Kidney epithelial cell (primary cell): ENCODE results near the gene SLC6A7. TPM values are rescaled to one million over a fixed set of nuclear protein-coding genes. Genes with fewer than 3 reads are reported as not detected.

Source experiments
- DNase-seq: peaks from one replicate; pipeline ENCODE4 v3.0.0-alpha.2; 2010; ENCODE audit warnings: low read depth
- H3K27me3 ChIP-seq: 2 replicates; pipeline ENCODE4 v1.6.0; 2011; ENCODE audit warnings: low read length; ENCODE audit not compliant: control insufficient read depth, insufficient read depth
- H3K36me3 ChIP-seq: 2 replicates; pipeline ENCODE4 v1.5.1; 2011; ENCODE audit warnings: low read length; ENCODE audit not compliant: control insufficient read depth, insufficient read depth
- H3K4me3 ChIP-seq: 2 replicates; pipeline ENCODE4 v1.5.1; 2011; ENCODE audit warnings: low read depth, mild to moderate bottlenecking, control low read depth, low read length
- total RNA-seq: library from RNA; depleted of rRNA; stranded (reverse); fragments of >200 nt; gene quantifications from 2 replicates; pipeline ENCODE4 v1.2.3, GENCODE V29; 2015
- TF ChIP-seq, protein P1 (sequence below): IDR thresholded peaks from 2 replicates; pipeline ENCODE4 v1.5.1; 2011; ENCODE audit warnings: mild to moderate bottlenecking, moderate library complexity, low read length, control low read depth, inconsistent platforms; ENCODE audit not compliant: insufficient read depth, poor library complexity, severe bottlenecking

SLC6A7 gene
- total RNA-seq, 1 donor from 2014 or later: not detected

DNA sequence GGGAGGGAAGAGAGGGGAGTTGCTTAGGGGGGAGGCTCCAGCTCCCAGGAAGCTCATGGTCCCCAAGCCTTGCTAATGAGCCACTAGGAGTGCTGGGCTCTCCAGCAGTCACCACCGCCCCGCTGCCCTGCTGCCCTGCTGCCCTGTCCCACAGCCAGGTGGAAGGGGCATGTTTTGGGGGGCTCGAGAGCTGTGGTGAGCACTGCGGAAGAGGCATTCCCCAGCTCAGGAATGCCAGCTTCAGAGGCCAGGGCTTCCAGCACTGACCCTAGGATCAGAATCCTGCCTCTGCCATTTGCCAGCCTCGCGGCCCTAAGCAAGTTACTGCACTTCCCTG lies 16.9 kb downstream of the SLC6A7 start:
- no peaks in the 10 kb centered on the region for H3K27me3 ChIP-seq

DNA sequence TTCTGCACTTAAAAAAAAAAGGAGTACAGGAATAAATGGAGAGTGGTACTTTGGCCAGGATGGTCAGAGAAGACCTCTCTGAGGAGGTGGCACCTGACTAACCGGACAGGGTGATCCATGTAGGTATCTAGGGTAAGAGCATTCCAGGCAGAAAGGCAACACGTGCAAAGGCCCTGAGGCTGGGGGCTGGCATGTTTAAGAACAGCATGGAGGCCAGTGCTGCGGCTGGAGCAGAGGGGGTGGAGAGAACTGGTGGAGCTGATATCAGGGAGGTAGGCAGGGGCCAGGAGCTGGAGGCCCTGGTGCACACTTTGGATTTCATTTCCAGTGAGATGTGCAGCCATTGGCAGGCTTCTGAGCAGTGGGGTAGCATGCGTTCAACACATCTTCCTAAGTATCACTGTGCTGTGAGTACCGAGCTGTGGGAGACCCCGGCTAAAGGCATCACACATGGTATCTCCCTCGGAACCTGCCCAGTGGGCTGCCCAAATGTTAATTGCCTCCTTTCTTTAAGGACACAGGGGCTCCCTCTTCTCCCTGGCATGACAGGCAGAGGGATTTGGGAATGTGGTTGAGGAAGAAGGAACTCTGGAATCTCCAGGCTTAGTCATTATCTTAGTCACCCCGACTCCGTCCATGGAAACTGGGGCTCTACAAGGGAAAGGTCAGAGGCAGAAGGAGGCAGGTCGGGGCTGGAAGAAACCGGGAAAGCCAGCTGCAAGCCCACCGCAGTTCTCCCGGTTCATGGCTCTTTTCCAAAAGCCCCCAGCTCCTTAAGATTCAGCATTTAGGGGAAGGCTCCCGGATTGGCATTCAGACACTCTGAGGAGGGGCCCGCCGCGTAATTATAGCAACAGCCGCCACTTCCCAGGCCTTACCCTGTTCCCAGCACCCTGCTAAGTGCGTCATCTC lies 18.6 kb downstream of the SLC6A7 start:
- no peaks in the 10 kb centered on the region for H3K36me3 ChIP-seq
- TF ChIP-seq, protein P1, sequence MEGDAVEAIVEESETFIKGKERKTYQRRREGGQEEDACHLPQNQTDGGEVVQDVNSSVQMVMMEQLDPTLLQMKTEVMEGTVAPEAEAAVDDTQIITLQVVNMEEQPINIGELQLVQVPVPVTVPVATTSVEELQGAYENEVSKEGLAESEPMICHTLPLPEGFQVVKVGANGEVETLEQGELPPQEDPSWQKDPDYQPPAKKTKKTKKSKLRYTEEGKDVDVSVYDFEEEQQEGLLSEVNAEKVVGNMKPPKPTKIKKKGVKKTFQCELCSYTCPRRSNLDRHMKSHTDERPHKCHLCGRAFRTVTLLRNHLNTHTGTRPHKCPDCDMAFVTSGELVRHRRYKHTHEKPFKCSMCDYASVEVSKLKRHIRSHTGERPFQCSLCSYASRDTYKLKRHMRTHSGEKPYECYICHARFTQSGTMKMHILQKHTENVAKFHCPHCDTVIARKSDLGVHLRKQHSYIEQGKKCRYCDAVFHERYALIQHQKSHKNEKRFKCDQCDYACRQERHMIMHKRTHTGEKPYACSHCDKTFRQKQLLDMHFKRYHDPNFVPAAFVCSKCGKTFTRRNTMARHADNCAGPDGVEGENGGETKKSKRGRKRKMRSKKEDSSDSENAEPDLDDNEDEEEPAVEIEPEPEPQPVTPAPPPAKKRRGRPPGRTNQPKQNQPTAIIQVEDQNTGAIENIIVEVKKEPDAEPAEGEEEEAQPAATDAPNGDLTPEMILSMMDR: no peak
- no peak overlapping the region for H3K4me3 ChIP-seq
- no peaks in the 10 kb centered on the region for H3K27me3 ChIP-seq
- no peak for DNase-seq

More for the DNA sequence above, 16.9 kb downstream of the SLC6A7 start:
- H3K36me3 ChIP-seq: no peaks in the 10 kb centered on the region
- H3K4me3 ChIP-seq: no peak overlapping the region
- no peak for DNase-seq
- TF ChIP-seq, protein P1: no peak

- DNase-seq: peak; percentile 18
- TF ChIP-seq, protein P1: no peak
- Histone ChIP-seq H3K36me3 (no peaks in the 10 kb centered on the region), H3K27me3 (no peaks in the 10 kb centered on the region), H3K4me3 (no peak overlapping the region)
These were observed 19.3 kb downstream of the SLC6A7 start for GRCh38 chr5:150209099-150209635.

DNA sequence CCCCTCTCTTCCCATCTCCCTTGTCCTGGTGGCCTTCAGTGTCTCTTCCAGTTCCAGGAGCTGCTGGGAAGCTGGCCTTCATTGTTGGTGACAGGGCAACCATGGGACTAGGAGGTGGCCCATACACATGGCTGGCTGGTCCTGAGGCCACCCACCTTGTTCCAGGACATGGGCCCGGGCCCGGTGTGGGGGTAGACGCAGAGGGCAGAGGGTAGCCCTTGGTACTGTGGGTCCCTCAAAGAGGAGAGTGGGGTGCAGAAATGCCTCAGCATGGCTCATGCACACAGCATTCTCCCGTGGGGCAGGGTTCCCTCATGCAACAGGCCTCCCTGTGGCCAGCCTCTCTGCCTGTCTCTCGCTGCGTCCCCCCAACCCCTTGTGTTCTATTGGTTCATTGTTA lies 20.8 kb downstream of the SLC6A7 start:
- no peak overlapping the region for H3K4me3 ChIP-seq

DNA sequence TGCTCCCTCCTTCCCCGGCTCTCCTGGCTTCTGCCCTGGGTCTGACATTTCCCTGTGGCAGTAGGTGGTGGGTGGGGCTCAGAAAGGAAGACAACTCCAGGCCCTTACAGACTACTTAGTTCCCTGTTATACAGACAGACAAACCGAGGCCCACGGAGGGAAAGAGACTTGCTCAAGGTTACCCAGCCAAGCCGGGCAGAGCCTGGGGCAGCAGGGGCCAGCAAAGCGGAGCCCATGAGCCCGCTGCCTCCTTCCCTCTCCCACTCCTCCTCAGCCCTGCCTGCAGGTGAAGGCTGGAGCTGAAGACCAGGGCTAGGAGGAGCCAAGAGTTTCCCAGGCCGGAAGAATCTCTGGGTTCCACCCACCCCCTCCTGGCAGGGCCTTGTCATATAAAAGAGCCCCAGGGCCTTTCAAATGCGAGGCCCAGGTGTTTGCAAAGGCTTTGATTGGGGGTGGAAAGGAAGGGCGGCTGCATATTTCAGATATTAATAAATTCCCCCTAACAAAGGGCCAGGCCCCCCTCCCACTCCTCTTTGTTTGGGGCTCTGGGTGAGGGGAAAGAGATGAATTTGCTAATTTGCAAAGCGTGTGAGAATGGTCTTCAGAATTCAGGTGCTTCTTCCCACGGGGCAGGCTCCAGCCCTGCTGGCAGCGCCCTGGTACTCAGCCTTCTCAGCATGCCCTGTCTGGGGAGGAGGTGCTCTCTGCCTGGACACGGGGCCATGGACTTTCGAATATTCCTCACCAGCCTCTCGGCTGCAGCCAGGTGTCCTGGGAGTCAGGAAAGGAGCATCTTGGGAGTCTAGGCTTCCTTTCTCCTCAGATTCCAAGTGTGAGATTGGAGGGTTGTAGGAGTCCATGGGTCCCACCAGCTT lies 21.5 kb downstream of the SLC6A7 start:
- TF ChIP-seq, protein P1: no peak
- Histone ChIP-seq H3K36me3 (no peaks in the 10 kb centered on the region), H3K27me3 (peaks cover 4% of the 10 kb centered on the region), H3K4me3 (no peak overlapping the region)
- no peak for DNase-seq

More for the DNA sequence above, 20.8 kb downstream of the SLC6A7 start:
- no peaks in the 10 kb centered on the region for H3K27me3 ChIP-seq
- H3K36me3 ChIP-seq: no peaks in the 10 kb centered on the region
- TF ChIP-seq, protein P1: no peak
- DNase-seq: no peak
